ENCODE results near the gene SMLR1. TPM values are rescaled to one million over a fixed set of nuclear protein-coding genes. Genes with fewer than 3 reads are reported as not detected.

SMLR1 gene
- total RNA-seq, 1 donor from 2014 or later: 22.2 TPM

GRCh38 chr6:130849594-130849993 lies 22.4 kb downstream of the SMLR1 start:
- ATAC-seq (peak; percentile 49), DNase-seq (ENCODE audit: low spot score) (no peak)

GRCh38 chr6:130851026-130851425 lies 23.8 kb downstream of the SMLR1 start:
- ATAC-seq (no peak), DNase-seq (ENCODE audit: low spot score) (no peak)

GRCh38 chr6:130852844-130853554 lies 25.8 kb downstream of the SMLR1 start:
- peak; percentile 27 for ATAC-seq
- DNase-seq (ENCODE audit: low spot score): no peak

- ATAC-seq: peak; percentile 84
- peak; percentile 76 for DNase-seq (ENCODE audit: low spot score)
These were observed 26.5 kb downstream of the SMLR1 start for GRCh38 chr6:130853555-130854183.

GRCh38 chr6:130858054-130858453 lies 30.8 kb downstream of the SMLR1 start:
- DNase-seq (ENCODE audit: low spot score) (no peak), ATAC-seq (peak; percentile 34)

GRCh38 chr6:130858498-130859160 lies 31.4 kb downstream of the SMLR1 start:
- ATAC-seq (no peak), DNase-seq (ENCODE audit: low spot score) (no peak)

GRCh38 chr6:130859161-130859867 lies 32.1 kb downstream of the SMLR1 start:
- DNase-seq (ENCODE audit: low spot score): no peak
- no peak for ATAC-seq

- no peak for DNase-seq (ENCODE audit: low spot score)
- no peak for ATAC-seq
These were observed 35.2 kb downstream of the SMLR1 start for GRCh38 chr6:130862370-130862769.

- DNase-seq (ENCODE audit: low spot score) (no peak), ATAC-seq (peak; percentile 92)
These were observed 36.4 kb downstream of the SMLR1 start for GRCh38 chr6:130863415-130864230.

- peak; percentile 75 for ATAC-seq
- no peak for DNase-seq (ENCODE audit: low spot score)
These were observed 37.1 kb downstream of the SMLR1 start for GRCh38 chr6:130864344-130864743.

GRCh38 chr6:130865793-130866192 lies 38.6 kb downstream of the SMLR1 start:
- DNase-seq (ENCODE audit: low spot score): no peak
- no peak for ATAC-seq

GRCh38 chr6:130869681-130870080 lies 42.5 kb downstream of the SMLR1 start:
- DNase-seq (ENCODE audit: low spot score): no peak
- no peak for ATAC-seq

GRCh38 chr6:130870179-130870880 lies 43.1 kb downstream of the SMLR1 start:
- ATAC-seq: no peak
- DNase-seq (ENCODE audit: low spot score): no peak

GRCh38 chr6:130872250-130873095 lies 45.3 kb downstream of the SMLR1 start:
- DNase-seq (ENCODE audit: low spot score) (peak; percentile 67), ATAC-seq (peak; percentile 96)

- DNase-seq (ENCODE audit: low spot score): no peak
- no peak for ATAC-seq
These were observed 46.5 kb downstream of the SMLR1 start for GRCh38 chr6:130873746-130874145.

- ATAC-seq (no peak), DNase-seq (ENCODE audit: low spot score) (no peak)
These were observed 52.6 kb downstream of the SMLR1 start for GRCh38 chr6:130879826-130880225.

GRCh38 chr6:130882370-130882769 lies 55.2 kb downstream of the SMLR1 start:
- ATAC-seq (peak; percentile 29), DNase-seq (ENCODE audit: low spot score) (no peak)

GRCh38 chr6:130885392-130886192 lies 58.4 kb downstream of the SMLR1 start:
- DNase-seq (ENCODE audit: low spot score) (peak; percentile 68), ATAC-seq (peak; percentile 99)
